Osteocyte (in vitro differentiated cells): ENCODE measurements around the gene EXD3. TPM values are rescaled to one million over a fixed set of nuclear protein-coding genes. Genes with fewer than 3 reads are reported as not detected.

Source experiments
- DNase-seq: peaks from one replicate; pipeline ENCODE4 v3.0.0; 2021; ENCODE audit warnings: mixed read lengths; ENCODE audit not compliant: unreplicated experiment; ENCODE audit errors: extremely low spot score
- H3K27ac Mint-ChIP-seq: one replicate; pipeline ENCODE4 v1.8.0; 2021; ENCODE audit warnings: mild to moderate bottlenecking, mixed read lengths; ENCODE audit not compliant: unreplicated experiment
- H3K27me3 Mint-ChIP-seq: one replicate; pipeline ENCODE4 v1.8.0; 2021; ENCODE audit warnings: mixed read lengths; ENCODE audit not compliant: unreplicated experiment
- H3K36me3 Mint-ChIP-seq: one replicate; pipeline ENCODE4 v1.8.0; 2021; ENCODE audit warnings: mixed read lengths; ENCODE audit not compliant: unreplicated experiment
- H3K4me1 Mint-ChIP-seq: one replicate; pipeline ENCODE4 v1.8.0; 2021; ENCODE audit warnings: mixed read lengths; ENCODE audit not compliant: unreplicated experiment
- H3K4me3 Mint-ChIP-seq: one replicate; pipeline ENCODE4 v1.8.0; 2021; ENCODE audit warnings: mild to moderate bottlenecking, moderate library complexity, mixed read lengths; ENCODE audit not compliant: unreplicated experiment
- H3K9me3 Mint-ChIP-seq: one replicate; pipeline ENCODE4 v1.8.0; 2021; ENCODE audit warnings: mixed read lengths; ENCODE audit not compliant: unreplicated experiment
- CTCF ChIP-seq: fragments of 200-600 bp; sonication (generic); IDR thresholded peaks from 2 replicates; pipeline ENCODE4 v1.5.0; 2021; ENCODE audit warnings: antibody characterized with exemption, mild to moderate bottlenecking, moderate library complexity
- total RNA-seq: library from RNA; stranded (reverse); gene quantifications from 2 replicates; pipeline ENCODE4 v1.2.1, GENCODE V29; 2021

EXD3 gene
- total RNA-seq, 1 donor from 2014 or later = 21.5 TPM

GRCh38 chr9:137306066-137306849, 116.7 kb downstream of the EXD3 start:
- no peak for DNase-seq
- Mint-ChIP-seq H3K27me3 (no peaks in the 10 kb centered on the region), H3K27ac (no peak overlapping the region), H3K4me3 (no peak overlapping the region), H3K4me1 (peaks cover 9% of the 10 kb centered on the region), H3K36me3 (no peaks in the 10 kb centered on the region), H3K9me3 (no peaks in the 10 kb centered on the region)
- no peak for TF ChIP-seq CTCF

GRCh38 chr9:137305798-137306065, 117.2 kb downstream of the EXD3 start:
- DNase-seq = no peak
- Mint-ChIP-seq H3K4me3 (no peak overlapping the region), H3K9me3 (no peaks in the 10 kb centered on the region), H3K36me3 (no peaks in the 10 kb centered on the region), H3K4me1 (peaks cover 11% of the 10 kb centered on the region), H3K27me3 (peaks cover under 1% of the 10 kb centered on the region), H3K27ac (no peak overlapping the region)
- TF ChIP-seq CTCF = no peak

- TF ChIP-seq CTCF = no peak
These were observed 117.7 kb downstream of the EXD3 start for GRCh38 chr9:137305060-137305797.

GRCh38 chr9:137304383-137305059, 118.4 kb downstream of the EXD3 start:
- Mint-ChIP-seq H3K9me3 (no peaks in the 10 kb centered on the region), H3K27me3 (peaks cover 6% of the 10 kb centered on the region), H3K4me3 (no peak overlapping the region), H3K36me3 (no peaks in the 10 kb centered on the region), H3K4me1 (peaks cover 15% of the 10 kb centered on the region), H3K27ac (no peak overlapping the region)
- DNase-seq = no peak
- no peak for TF ChIP-seq CTCF

More at GRCh38 chr9:137305060-137305797, 117.7 kb downstream of the EXD3 start:
- peaks cover 2% of the 10 kb centered on the region for H3K27me3 Mint-ChIP-seq
- peaks cover 11% of the 10 kb centered on the region for H3K4me1 Mint-ChIP-seq
- DNase-seq = no peak
- no peak overlapping the region for H3K27ac Mint-ChIP-seq
- H3K9me3 Mint-ChIP-seq = no peaks in the 10 kb centered on the region
- H3K4me3 Mint-ChIP-seq = no peak overlapping the region
- no peaks in the 10 kb centered on the region for H3K36me3 Mint-ChIP-seq

- Mint-ChIP-seq H3K36me3 (no peaks in the 10 kb centered on the region), H3K9me3 (no peaks in the 10 kb centered on the region), H3K4me1 (peaks cover 15% of the 10 kb centered on the region), H3K27me3 (peaks cover 6% of the 10 kb centered on the region), H3K27ac (no peak overlapping the region), H3K4me3 (no peak overlapping the region)
- DNase-seq = no peak
- no peak for TF ChIP-seq CTCF
These were observed 119.0 kb downstream of the EXD3 start for GRCh38 chr9:137303893-137304382.
